OCI-LY1 (cell line): ENCODE results near the gene MPP4.

Source experiments
- H2AFZ ChIP-seq: fragments of 200-600 bp; sonication (generic), shearing (Covaris generic); 2 replicates; pipeline ENCODE4 v1.6.0; 2014; ENCODE audit warnings: antibody characterized with exemption, mild to moderate bottlenecking, low read length
- H3F3A ChIP-seq: fragments of 200-600 bp; sonication (generic), shearing (Covaris generic); 2 replicates; pipeline ENCODE4 v1.6.0; 2014; ENCODE audit warnings: mild to moderate bottlenecking, antibody characterized with exemption, low read length, moderate library complexity; ENCODE audit not compliant: insufficient read depth
- H3K27ac ChIP-seq: fragments of 200-600 bp; sonication (generic); 2 replicates; pipeline ENCODE4 v1.5.1; 2014; ENCODE audit warnings: low read length, mixed run types, mild to moderate bottlenecking, low read depth; ENCODE audit not compliant: poor library complexity, severe bottlenecking
- H3K27me3 ChIP-seq: fragments of 200-600 bp; sonication (generic); 2 replicates; pipeline ENCODE4 v1.6.0; 2014; ENCODE audit warnings: antibody characterized with exemption, mild to moderate bottlenecking, low read length, moderate library complexity; ENCODE audit not compliant: insufficient read depth
- H3K36me3 ChIP-seq: fragments of 200-600 bp; sonication (generic); 2 replicates; pipeline ENCODE4 v1.6.1; 2014; ENCODE audit warnings: mild to moderate bottlenecking, antibody characterized with exemption, low read length, moderate library complexity, mixed read lengths; ENCODE audit not compliant: insufficient read depth
- H3K4me1 ChIP-seq: fragments of 200-600 bp; sonication (generic); 2 replicates; pipeline ENCODE4 v1.5.1; 2014; ENCODE audit warnings: mild to moderate bottlenecking, low read length, moderate library complexity; ENCODE audit not compliant: insufficient read depth, severe bottlenecking
- H3K4me2 ChIP-seq: fragments of 200-600 bp; sonication (generic), shearing (Covaris generic); 2 replicates; pipeline ENCODE4 v1.6.1; 2014; ENCODE audit warnings: low read length
- H3K4me3 ChIP-seq: fragments of 200-600 bp; sonication (generic); 2 replicates; pipeline ENCODE4 v1.5.1; 2014; ENCODE audit warnings: low read length, low read depth, mild to moderate bottlenecking, mixed read lengths; ENCODE audit not compliant: poor library complexity, severe bottlenecking
- H3K79me2 ChIP-seq: fragments of 200-600 bp; shearing (Covaris generic); 2 replicates; pipeline ENCODE4 v1.6.1; 2016; ENCODE audit warnings: mixed run types, low read length, mixed read lengths; ENCODE audit not compliant: insufficient read depth
- H3K9ac ChIP-seq: fragments of 200-600 bp; sonication (generic), shearing (Covaris generic); 2 replicates; pipeline ENCODE4 v1.6.1; 2014; ENCODE audit warnings: mild to moderate bottlenecking, low read length, mixed read lengths
- H3K9me2 ChIP-seq: fragments of 200-600 bp; sonication (generic), shearing (Covaris generic); 2 replicates; pipeline ENCODE4 v1.6.1; 2014; ENCODE audit warnings: low read depth, mild to moderate bottlenecking, low read length, mixed read lengths
- H3K9me3 ChIP-seq: fragments of 200-600 bp; shearing (Covaris generic); 2 replicates; pipeline ENCODE4 v1.6.1; 2014; ENCODE audit warnings: low read length, mixed read lengths
- H4K20me1 ChIP-seq: fragments of 200-600 bp; sonication (generic), shearing (Covaris generic); 2 replicates; pipeline ENCODE4 v1.6.0; 2016; ENCODE audit warnings: mild to moderate bottlenecking, low read length; ENCODE audit not compliant: insufficient read depth
- EZH2 ChIP-seq: fragments of 200-600 bp; sonication (generic), shearing (Covaris generic); IDR thresholded peaks from 2 replicates; pipeline ENCODE4 v1.8.0; 2017; ENCODE audit warnings: borderline replicate concordance, mixed run types, mild to moderate bottlenecking, antibody characterized with exemption, low read length, moderate library complexity, mixed read lengths
- TF ChIP-seq, protein P1 (sequence below): fragments of 200-600 bp; sonication (generic), shearing (Covaris generic); IDR thresholded peaks from 2 replicates; pipeline ENCODE4 v1.5.1; 2017; ENCODE audit warnings: mild to moderate bottlenecking, antibody characterized with exemption, low read length, moderate library complexity, mixed read lengths

Gene MPP4, protein sequence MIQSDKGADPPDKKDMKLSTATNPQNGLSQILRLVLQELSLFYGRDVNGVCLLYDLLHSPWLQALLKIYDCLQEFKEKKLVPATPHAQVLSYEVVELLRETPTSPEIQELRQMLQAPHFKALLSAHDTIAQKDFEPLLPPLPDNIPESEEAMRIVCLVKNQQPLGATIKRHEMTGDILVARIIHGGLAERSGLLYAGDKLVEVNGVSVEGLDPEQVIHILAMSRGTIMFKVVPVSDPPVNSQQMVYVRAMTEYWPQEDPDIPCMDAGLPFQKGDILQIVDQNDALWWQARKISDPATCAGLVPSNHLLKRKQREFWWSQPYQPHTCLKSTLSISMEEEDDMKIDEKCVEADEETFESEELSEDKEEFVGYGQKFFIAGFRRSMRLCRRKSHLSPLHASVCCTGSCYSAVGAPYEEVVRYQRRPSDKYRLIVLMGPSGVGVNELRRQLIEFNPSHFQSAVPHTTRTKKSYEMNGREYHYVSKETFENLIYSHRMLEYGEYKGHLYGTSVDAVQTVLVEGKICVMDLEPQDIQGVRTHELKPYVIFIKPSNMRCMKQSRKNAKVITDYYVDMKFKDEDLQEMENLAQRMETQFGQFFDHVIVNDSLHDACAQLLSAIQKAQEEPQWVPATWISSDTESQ

DNA sequence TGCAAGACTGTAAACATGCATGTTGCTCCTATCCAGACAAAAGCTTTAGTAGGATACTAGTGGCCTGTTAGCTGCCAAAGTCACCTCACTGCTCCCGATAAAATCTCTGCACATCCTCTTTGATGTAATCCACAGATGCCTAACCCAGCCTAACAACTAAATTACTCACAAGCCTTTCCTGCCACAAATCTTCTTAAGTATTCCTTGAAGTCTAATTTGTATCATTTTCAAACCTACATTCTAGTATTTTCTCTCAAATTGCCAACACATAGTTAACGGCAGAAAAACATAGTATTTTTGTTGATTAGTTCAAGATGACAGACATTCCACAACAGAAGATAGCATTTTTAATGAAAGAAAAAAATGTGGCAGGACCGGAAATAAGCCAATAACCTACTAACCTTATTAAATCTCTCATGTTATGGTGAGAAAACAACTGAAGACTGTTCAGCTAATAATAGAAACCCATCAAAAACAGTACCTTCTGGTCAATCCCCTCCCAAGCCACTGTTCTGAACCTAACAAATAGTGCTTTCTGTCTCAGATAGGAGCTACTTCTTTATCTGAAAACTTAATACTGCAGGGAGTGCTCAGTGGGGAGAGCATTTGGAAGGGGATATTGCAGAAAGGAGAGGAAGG is at the start of gene MPP4:
Gene MPP4, minus strand, starts transcription at position 57 of the 639 bp plus-strand sequence. CDS start 4,690 bp downstream, outside the sequence.
- Histone ChIP-seq H2AFZ (no peak within 1 kb of the TSS), H4K20me1 (no peaks in the 10 kb centered on the region), H3K27me3 (no peaks in the 10 kb centered on the region), H3K4me2 (no peak within 1 kb of the TSS), H3F3A (no peaks in the 10 kb centered on the region), H3K36me3 (peaks cover 6% of the 10 kb centered on the region; the same call in 1 of the 2 replicates), H3K79me2 (no peaks in the 10 kb centered on the region), H3K9ac (no peak within 1 kb of the TSS), H3K4me1 (no peaks in the 10 kb centered on the region), H3K27ac (no peak within 1 kb of the TSS), H3K4me3 (no peak within 1 kb of the TSS), H3K9me3 (no peaks in the 10 kb centered on the region), H3K9me2 (no peaks in the 10 kb centered on the region)
- TF ChIP-seq EZH2: no peak
- TF ChIP-seq, protein P1, sequence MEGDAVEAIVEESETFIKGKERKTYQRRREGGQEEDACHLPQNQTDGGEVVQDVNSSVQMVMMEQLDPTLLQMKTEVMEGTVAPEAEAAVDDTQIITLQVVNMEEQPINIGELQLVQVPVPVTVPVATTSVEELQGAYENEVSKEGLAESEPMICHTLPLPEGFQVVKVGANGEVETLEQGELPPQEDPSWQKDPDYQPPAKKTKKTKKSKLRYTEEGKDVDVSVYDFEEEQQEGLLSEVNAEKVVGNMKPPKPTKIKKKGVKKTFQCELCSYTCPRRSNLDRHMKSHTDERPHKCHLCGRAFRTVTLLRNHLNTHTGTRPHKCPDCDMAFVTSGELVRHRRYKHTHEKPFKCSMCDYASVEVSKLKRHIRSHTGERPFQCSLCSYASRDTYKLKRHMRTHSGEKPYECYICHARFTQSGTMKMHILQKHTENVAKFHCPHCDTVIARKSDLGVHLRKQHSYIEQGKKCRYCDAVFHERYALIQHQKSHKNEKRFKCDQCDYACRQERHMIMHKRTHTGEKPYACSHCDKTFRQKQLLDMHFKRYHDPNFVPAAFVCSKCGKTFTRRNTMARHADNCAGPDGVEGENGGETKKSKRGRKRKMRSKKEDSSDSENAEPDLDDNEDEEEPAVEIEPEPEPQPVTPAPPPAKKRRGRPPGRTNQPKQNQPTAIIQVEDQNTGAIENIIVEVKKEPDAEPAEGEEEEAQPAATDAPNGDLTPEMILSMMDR: no peak

DNA sequence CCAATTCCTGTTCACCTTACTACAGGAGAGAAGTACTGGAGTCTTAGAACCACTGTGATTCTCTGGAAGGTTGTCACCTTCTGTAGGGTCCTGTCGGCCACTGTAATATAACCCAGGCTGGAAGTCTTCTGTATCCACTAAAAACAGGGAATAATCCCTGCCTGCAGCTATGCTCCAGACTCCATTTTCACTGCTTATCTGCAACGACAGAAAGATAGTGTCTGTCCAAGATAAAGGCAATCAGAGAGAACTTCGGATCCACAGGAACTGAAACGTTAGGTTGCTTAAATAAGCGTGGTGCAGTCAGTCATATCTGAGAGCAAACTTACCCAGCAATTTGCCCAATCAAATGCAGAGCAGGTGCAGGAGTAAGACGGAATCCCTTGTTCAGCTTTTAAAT is 48.1 kb upstream of the MPP4 start:
- Histone ChIP-seq H2AFZ (no peak overlapping the region), H3K4me3 (no peak overlapping the region), H3K9ac (no peak overlapping the region), H3K27me3 (no peaks in the 10 kb centered on the region), H3K27ac (no peak overlapping the region), H3K36me3 (peaks cover 12% of the 10 kb centered on the region), H3K9me3 (no peaks in the 10 kb centered on the region), H3K4me1 (no peaks in the 10 kb centered on the region), H3F3A (no peaks in the 10 kb centered on the region), H3K4me2 (no peak overlapping the region), H3K9me2 (no peaks in the 10 kb centered on the region), H3K79me2 (no peaks in the 10 kb centered on the region), H4K20me1 (no peaks in the 10 kb centered on the region)
- TF ChIP-seq, protein P1: no peak
- TF ChIP-seq EZH2: no peak

DNA sequence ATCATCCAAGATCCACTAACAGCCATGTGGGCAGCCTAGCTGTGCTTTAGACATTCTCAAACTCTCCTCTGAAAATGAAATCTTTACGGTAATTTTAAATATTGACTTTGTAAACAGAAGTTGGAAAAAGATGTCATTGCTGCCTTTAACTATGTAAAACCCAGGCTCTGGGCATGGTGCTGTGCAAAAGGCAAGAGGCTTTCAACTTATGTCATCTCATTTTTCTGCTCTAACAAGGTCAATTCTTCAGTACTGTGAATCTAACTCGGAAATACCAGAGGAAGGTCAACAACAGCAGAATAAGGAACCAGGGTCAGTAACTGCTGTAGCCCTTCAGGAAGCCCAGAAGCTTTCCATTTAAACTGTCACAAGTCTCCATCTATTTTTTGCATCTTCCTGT is 37.0 kb upstream of the MPP4 start:
- Histone ChIP-seq H3K4me3 (no peak overlapping the region), H3K9me3 (peaks cover 7% of the 10 kb centered on the region; the same call in 1 of the 2 replicates), H4K20me1 (no peaks in the 10 kb centered on the region), H3K9ac (no peak overlapping the region), H3F3A (no peaks in the 10 kb centered on the region), H2AFZ (no peak overlapping the region), H3K36me3 (peaks cover 9% of the 10 kb centered on the region), H3K4me2 (no peak overlapping the region), H3K27ac (no peak overlapping the region), H3K9me2 (no peaks in the 10 kb centered on the region), H3K4me1 (peaks cover 9% of the 10 kb centered on the region), H3K79me2 (no peaks in the 10 kb centered on the region), H3K27me3 (no peaks in the 10 kb centered on the region)
- no peak for TF ChIP-seq EZH2
